SK-N-SH treated with all-trans-retinoic acid at 6 μM for 48 hours (cell line): ENCODE results near the gene CBLL1.

ENCODE experiments used
- ARNTL ChIP-seq: fragments of 450-650 bp; formaldehyde crosslinking; IDR thresholded peaks from 2 replicates; pipeline ENCODE4 v1.5.0; 2020; ENCODE audit warnings: low read depth, mild to moderate bottlenecking, moderate library complexity, borderline replicate concordance
- BACH2 ChIP-seq: fragments of 250-450 bp; sonication (Bioruptor Pico); IDR thresholded peaks from 2 replicates; pipeline ENCODE4 v1.9.0; 2021; ENCODE audit warnings: mild to moderate bottlenecking, borderline replicate concordance
- CREB5 ChIP-seq: fragments of 250-450 bp; sonication (Bioruptor Pico); IDR thresholded peaks from 2 replicates; pipeline ENCODE4 v1.5.1; 2020; ENCODE audit warnings: low read depth, mild to moderate bottlenecking, moderate library complexity
- ESRRG ChIP-seq: fragments of 250-450 bp; sonication (Bioruptor Pico); IDR thresholded peaks from 2 replicates; pipeline ENCODE4 v1.6.1; 2021; ENCODE audit warnings: mild to moderate bottlenecking
- GLIS3 ChIP-seq: fragments of 250-450 bp; sonication (Bioruptor Pico); IDR thresholded peaks from 2 replicates; pipeline ENCODE4 v1.5.0; 2020; ENCODE audit warnings: mild to moderate bottlenecking, moderate library complexity
- ISL1 ChIP-seq: fragments of 250-450 bp; sonication (Bioruptor Pico); IDR thresholded peaks from 2 replicates; pipeline ENCODE4 v2.1.2; 2022; ENCODE audit warnings: mild to moderate bottlenecking, moderate library complexity
- PATZ1 ChIP-seq: fragments of 250-450 bp; sonication (Bioruptor Pico); IDR thresholded peaks from 2 replicates; pipeline ENCODE4 v1.8.0; 2020; ENCODE audit warnings: mild to moderate bottlenecking, moderate library complexity, borderline replicate concordance
- RARB ChIP-seq: fragments of 250-450 bp; sonication (Bioruptor Pico); IDR thresholded peaks from 2 replicates; pipeline ENCODE4 v1.8.0; 2021; ENCODE audit warnings: mild to moderate bottlenecking, moderate library complexity
- TCF4 ChIP-seq: fragments of 250-450 bp; sonication (Bioruptor Pico); IDR thresholded peaks from 2 replicates; pipeline ENCODE4 v1.8.0; 2021; ENCODE audit warnings: mild to moderate bottlenecking, moderate library complexity, borderline replicate concordance
- ZFP30 ChIP-seq: fragments of 450-650 bp; formaldehyde crosslinking; IDR thresholded peaks from 2 replicates; pipeline ENCODE4 v1.5.0; 2022; ENCODE audit warnings: mild to moderate bottlenecking, moderate library complexity

- no peak for TF ChIP-seq ARNTL
- TF ChIP-seq PATZ1 (CRISPR knock-in tag): no peak
- TF ChIP-seq GLIS3 (CRISPR knock-in tag): no peak
- no peak for TF ChIP-seq CREB5
- TF ChIP-seq BACH2: no peak
- TF ChIP-seq ISL1 (CRISPR knock-in tag): no peak
- no peak for TF ChIP-seq TCF4
- TF ChIP-seq RARB: no peak
- no peak for TF ChIP-seq ESRRG (CRISPR knock-in tag)
- TF ChIP-seq ZFP30: no peak
Measured at GRCh38 chr7:107723255-107723654, 20.7 kb upstream of the CBLL1 start.
